Activated CD4-positive, alpha-beta T cell treated with anti-CD3 and anti-CD28 coated beads, Interleukin-2, amount 10 ng/mL, durations not matched to agents 24 days and 14 days (primary cell): ENCODE data around the gene GLG1. TPM values are rescaled to one million over a fixed set of nuclear protein-coding genes. Genes with fewer than 3 reads are reported as not detected.

Experiments
- total RNA-seq: library from RNA; stranded (reverse); gene quantifications from 2 replicates; pipeline ENCODE4 v1.2.3, GENCODE V29; 2022

Gene GLG1
- total RNA-seq, 1 donor from 2014 or later = 64.7 TPM

Other genes starting within 250 kb of the GLG1 start
- gene NPIPB15, start 230.8 kb downstream of the GLG1 start, total RNA-seq = 1.1 and 1.8 TPM in 2 replicates
- gene CLEC18B, start 185.6 kb downstream of the GLG1 start, total RNA-seq = 0.21 and 0.42 TPM in 2 replicates
- 109 and 117 TPM in 2 replicates for gene RFWD3, start 59.8 kb upstream of the GLG1 start, total RNA-seq
- 21.9 and 23.3 TPM in 2 replicates for gene MLKL, start 93.7 kb upstream of the GLG1 start, total RNA-seq
- not detected in 2 replicates for gene FA2H, start 167.7 kb upstream of the GLG1 start, total RNA-seq